GM08714 (cell line): ENCODE measurements around the gene CTTN.
"Not testable (repeated sequence)": the region's sequence is repeated elsewhere in the genome, so short reads cannot be mapped to it uniquely, and the experiment has no call there.

Experiments
- H3K4me3 ChIP-seq: fragments of 200-500 bp; sonication (Bioruptor generic); 2 replicates; pipeline ENCODE4 v1.5.1; 2014; ENCODE audit warnings: mild to moderate bottlenecking, low read length, inconsistent platforms
- ZNF274 ChIP-seq: IDR thresholded peaks from 2 replicates; pipeline ENCODE4 v1.6.1; 2012; ENCODE audit warnings: mild to moderate bottlenecking, low read depth, low read length

Gene CTTN

GRCh38 chr11:70433966-70434812 is 35.9 kb downstream of the CTTN start:
- no peak for TF ChIP-seq ZNF274
- no peak overlapping the region for H3K4me3 ChIP-seq

- no peak overlapping the region for H3K4me3 ChIP-seq
- TF ChIP-seq ZNF274: no peak
Measured at GRCh38 chr11:70434813-70435278, 36.5 kb downstream of the CTTN start.

GRCh38 chr11:70435361-70435760 is 37.0 kb downstream of the CTTN start:
- H3K4me3 ChIP-seq: no peak overlapping the region
- TF ChIP-seq ZNF274: no peak

GRCh38 chr11:70435765-70436500 is 37.6 kb downstream of the CTTN start:
- H3K4me3 ChIP-seq: no peak overlapping the region

GRCh38 chr11:70436501-70436860 is 38.2 kb downstream of the CTTN start:
- no peak overlapping the region for H3K4me3 ChIP-seq
- no peak for TF ChIP-seq ZNF274

More at GRCh38 chr11:70435765-70436500, 37.6 kb downstream of the CTTN start:
- no peak for TF ChIP-seq ZNF274

- TF ChIP-seq ZNF274: no peak
- no peak overlapping the region for H3K4me3 ChIP-seq
Measured at GRCh38 chr11:70437111-70437784, 38.9 kb downstream of the CTTN start.

GRCh38 chr11:70440206-70440605 is 41.9 kb downstream of the CTTN start:
- H3K4me3 ChIP-seq: no peak overlapping the region
- no peak for TF ChIP-seq ZNF274

- no peak overlapping the region for H3K4me3 ChIP-seq
- no peak for TF ChIP-seq ZNF274
Measured at GRCh38 chr11:70443773-70444030, 45.4 kb downstream of the CTTN start.

GRCh38 chr11:70445091-70445490 is 46.8 kb downstream of the CTTN start:
- H3K4me3 ChIP-seq: no peak overlapping the region
- no peak for TF ChIP-seq ZNF274

- TF ChIP-seq ZNF274: no peak
- H3K4me3 ChIP-seq: no peak overlapping the region
Measured at GRCh38 chr11:70445605-70446004, 47.3 kb downstream of the CTTN start.

- no peak for TF ChIP-seq ZNF274
- H3K4me3 ChIP-seq: no peak overlapping the region
Measured at GRCh38 chr11:70448983-70449567, 50.7 kb downstream of the CTTN start.

- no peak for TF ChIP-seq ZNF274
- no peak overlapping the region for H3K4me3 ChIP-seq
Measured at GRCh38 chr11:70454197-70454767, 56.0 kb downstream of the CTTN start.

- H3K4me3 ChIP-seq: not testable (repeated sequence)
Measured at GRCh38 chr11:70454811-70455210, 56.5 kb downstream of the CTTN start.

- H3K4me3 ChIP-seq: no peak overlapping the region
- TF ChIP-seq ZNF274: no peak
Measured at GRCh38 chr11:70455354-70455753, 57.0 kb downstream of the CTTN start.
